ENCODE data around the gene MMP15.

GRCh38 chr16:57993897-57994296 is 31.7 kb upstream of the MMP15 start:
- TF ChIP-seq CTCF (IDR thresholded peaks at IDR 0.05) = no peak
- TF ChIP-seq POLR2A (IDR thresholded peaks at IDR 0.05) = no peak
